CD14-positive monocyte (primary cell): ENCODE results near the gene MIA3. TPM values are rescaled to one million over a fixed set of nuclear protein-coding genes. Genes with fewer than 3 reads are reported as not detected.
A peak's percentile ranks its signal among the peaks of the same experiment; 100 is the strongest.

ENCODE experiments used
- DNase-seq, 3 donors: peaks; one replicate each; pipeline ENCODE4 v3.0.0-alpha.2; 2011 to 2022
- H2AFZ ChIP-seq: 2 replicates; pipeline ENCODE4 v1.6.0; 2012; ENCODE audit warnings: mild to moderate bottlenecking, low read depth, low read length, inconsistent platforms; ENCODE audit not compliant: insufficient read depth, poor library complexity, severe bottlenecking
- H3K27ac ChIP-seq, 2 donors: 1 replicate in 1 of 2; 2 replicates in 1 of 2; pipeline ENCODE4 v1.5.1; 2012 to 2013; ENCODE audit warnings: low read length in 2 of 2, control low read depth in 1 of 2, inconsistent platforms in 1 of 2, low read depth in 1 of 2, mild to moderate bottlenecking in 1 of 2
- H3K27me3 ChIP-seq, 2 donors: one replicate each; pipeline versions ENCODE4 v1.6.0 to v1.6.1; 2011 to 2013; ENCODE audit warnings: low read length in 2 of 2; ENCODE audit not compliant: control insufficient read depth in 2 of 2, insufficient read depth in 2 of 2
- H3K36me3 ChIP-seq, 2 donors: replicated peaks in 1 of 2; 1 replicate in 1 of 2; 2 replicates in 1 of 2; pipeline versions ENCODE4 v1.5.1 to v1.6.1; 2012 to 2013; ENCODE audit warnings: low read length in 2 of 2, control low read depth in 1 of 2, inconsistent platforms in 1 of 2, mild to moderate bottlenecking in 1 of 2; ENCODE audit not compliant: insufficient read depth in 2 of 2, control insufficient read depth in 1 of 2
- H3K4me1 ChIP-seq, 2 donors: 1 replicate in 1 of 2; 2 replicates in 1 of 2; pipeline versions ENCODE4 v1.5.1 to v1.6.1; 2012 to 2013; ENCODE audit warnings: low read length in 2 of 2, control low read depth in 1 of 2, inconsistent platforms in 1 of 2, mild to moderate bottlenecking in 1 of 2, moderate library complexity in 1 of 2; ENCODE audit not compliant: insufficient read depth in 2 of 2, control insufficient read depth in 1 of 2
- H3K4me2 ChIP-seq: replicated peaks from 2 replicates; pipeline ENCODE3; 2012; ENCODE audit warnings: low read length, moderate library complexity, mild to moderate bottlenecking; ENCODE audit not compliant: poor library complexity, severe bottlenecking; ENCODE audit errors: extremely low read depth
- H3K4me3 ChIP-seq, 3 experiments: fragments of 200-600 bp in 1 of 3; sonication (generic) in 1 of 3; replicated peaks in 1 of 3; 1 replicate in 2 of 3; 2 replicates in 1 of 3; pipeline ENCODE4 v1.5.1; 2011 to 2013; ENCODE audit warnings: low read length in 3 of 3, mild to moderate bottlenecking in 3 of 3, control low read depth in 2 of 3, low read depth in 2 of 3, inconsistent platforms in 1 of 3, moderate library complexity in 1 of 3
- H3K79me2 ChIP-seq: 2 replicates; pipeline ENCODE4 v1.6.0; 2012; ENCODE audit warnings: mild to moderate bottlenecking, control low read depth, inconsistent platforms, low read length, moderate library complexity; ENCODE audit not compliant: insufficient read depth
- H3K9ac ChIP-seq: 2 replicates; pipeline ENCODE4 v1.6.0; 2017; ENCODE audit warnings: low read length, mild to moderate bottlenecking; ENCODE audit not compliant: insufficient read depth, poor library complexity, severe bottlenecking
- H3K9me3 ChIP-seq, 2 donors: replicated peaks in 1 of 2; 1 replicate in 1 of 2; 2 replicates in 1 of 2; pipeline versions ENCODE4 v1.5.1 to v1.6.1; 2012 to 2013; ENCODE audit warnings: low read length in 2 of 2, control low read depth in 1 of 2; ENCODE audit not compliant: control insufficient read depth in 1 of 2, insufficient read depth in 1 of 2
- H4K20me1 ChIP-seq: 2 replicates; pipeline ENCODE4 v1.6.0; 2012; ENCODE audit warnings: mild to moderate bottlenecking, low read length, control low read depth, moderate library complexity; ENCODE audit not compliant: insufficient read depth
- H3K27ac Mint-ChIP-seq, 7 donors: one replicate each; pipeline ENCODE4 v1.8.0; 2020; ENCODE audit warnings: mild to moderate bottlenecking in 7 of 7, mixed read lengths in 7 of 7, moderate library complexity in 6 of 7, inconsistent platforms in 2 of 7
- H3K27me3 Mint-ChIP-seq, 3 donors: one replicate each; pipeline ENCODE4 v1.8.0; 2021 to 2022; ENCODE audit warnings: low read depth in 3 of 3, mild to moderate bottlenecking in 3 of 3, mixed read lengths in 3 of 3, moderate library complexity in 3 of 3, inconsistent platforms in 1 of 3
- H3K36me3 Mint-ChIP-seq, 2 donors: one replicate each; pipeline ENCODE4 v1.8.0; 2020; ENCODE audit warnings: mixed read lengths in 2 of 2, inconsistent platforms in 1 of 2, mild to moderate bottlenecking in 1 of 2
- H3K4me1 Mint-ChIP-seq: one replicate; pipeline ENCODE4 v1.8.0; 2020; ENCODE audit warnings: mild to moderate bottlenecking, mixed read lengths
- H3K4me3 Mint-ChIP-seq, 2 donors: one replicate each; pipeline ENCODE4 v1.8.0; 2020; ENCODE audit warnings: mild to moderate bottlenecking in 2 of 2, mixed read lengths in 2 of 2, moderate library complexity in 1 of 2
- H3K9me3 Mint-ChIP-seq, 7 donors: one replicate each; pipeline ENCODE4 v1.8.0; 2020 to 2022; ENCODE audit warnings: mixed read lengths in 7 of 7, mild to moderate bottlenecking in 6 of 7, moderate library complexity in 6 of 7, inconsistent platforms in 2 of 7
- WGBS: methylation state at CpG from one replicate; pipeline ENCODE4 v1.1.5; 2013; ENCODE audit warnings: missing lambda C conversion rate; ENCODE audit not compliant: insufficient coverage; 5-methylcytosine and 5-hydroxymethylcytosine counted together
- intact Hi-C, 2 donors: fragments of 100-400 bp; cut with micrococcal nuclease; formaldehyde crosslinking; loops; one replicate each; pipeline versions ENCODE4 v1.15.0 to v1.15.1; 2023
- polyA plus RNA-seq, 3 donors: library from polyadenylated mRNA; depleted of rRNA in 1 of 3; unstranded in 2 of 3; stranded (reverse) in 1 of 3; fragments of 300-500 nt in 2 of 3; fragments of >200 nt in 1 of 3; fragmentation: Illumina TruSeq in 2 of 3; gene quantifications; 1 replicate in 2 of 3; 2 replicates in 1 of 3; pipeline ENCODE4 v1.2.3, GENCODE V29; 2012 to 2021
- TF ChIP-seq, protein P1 (sequence below): fragments of 200-600 bp; IDR thresholded peaks from one replicate; pipeline ENCODE4 v1.8.0; 2022; ENCODE audit warnings: antibody characterized with exemption, mild to moderate bottlenecking

MIA3 gene
- polyA plus RNA-seq, 3 donors = 19.8 to 37.1 (median 36.6) TPM

DNA sequence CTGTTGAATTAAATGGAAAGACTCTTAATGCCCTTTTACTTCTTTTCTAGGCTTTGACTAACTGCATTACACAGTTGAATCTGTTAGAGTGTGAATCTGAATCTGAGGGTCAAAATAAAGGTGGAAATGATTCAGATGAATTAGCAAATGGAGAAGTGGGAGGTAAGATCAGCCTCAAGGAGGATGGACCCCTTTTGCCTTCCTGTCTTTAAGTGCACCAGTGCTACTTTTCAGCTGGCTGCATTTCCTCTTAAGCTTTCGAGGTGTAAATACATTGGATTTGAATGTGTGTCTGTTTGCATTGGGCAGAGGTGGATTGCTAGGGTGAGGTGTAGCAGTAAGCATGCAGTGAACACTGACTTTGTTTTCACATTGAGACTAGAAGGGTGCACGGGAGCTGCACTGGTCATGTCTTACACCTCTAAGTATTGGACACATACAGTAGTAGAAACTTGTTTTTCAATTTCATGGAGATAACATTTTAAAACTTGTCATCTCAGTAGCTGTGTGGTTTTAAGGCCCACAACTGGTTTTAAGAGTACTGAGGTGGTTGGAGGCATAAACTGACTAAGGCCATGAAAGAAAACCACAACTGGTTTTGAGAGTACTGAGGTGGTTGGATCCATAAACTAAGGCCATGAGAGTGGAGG lies 35.4 kb downstream of the MIA3 start:
- no peak overlapping the region for H3K4me3 ChIP-seq
- no peaks in the 10 kb centered on the region for H3K27me3 Mint-ChIP-seq
- peaks cover 73 to 88% of the 10 kb centered on the region in 2 donors for H3K36me3 ChIP-seq
- no peaks in the 10 kb centered on the region for H3K27me3 ChIP-seq
- H3K36me3 Mint-ChIP-seq = peaks cover 73 to 85% of the 10 kb centered on the region in 2 donors
- H2AFZ ChIP-seq = no peak overlapping the region
- H3K4me1 ChIP-seq = peaks cover 14 to 16% of the 10 kb centered on the region in 2 donors
- no peaks in the 10 kb centered on the region for H3K9me3 ChIP-seq
- peak overlapping the region in 1 of 2 donors; percentile 80 for H3K27ac ChIP-seq
- no peak for DNase-seq
- H4K20me1 ChIP-seq = no peaks in the 10 kb centered on the region
- H3K27ac Mint-ChIP-seq = peak overlapping the region in 4 of 7 donors; percentile 24 to 71 (median 41)
- H3K9me3 Mint-ChIP-seq = no peaks in the 10 kb centered on the region
- TF ChIP-seq, protein P1, sequence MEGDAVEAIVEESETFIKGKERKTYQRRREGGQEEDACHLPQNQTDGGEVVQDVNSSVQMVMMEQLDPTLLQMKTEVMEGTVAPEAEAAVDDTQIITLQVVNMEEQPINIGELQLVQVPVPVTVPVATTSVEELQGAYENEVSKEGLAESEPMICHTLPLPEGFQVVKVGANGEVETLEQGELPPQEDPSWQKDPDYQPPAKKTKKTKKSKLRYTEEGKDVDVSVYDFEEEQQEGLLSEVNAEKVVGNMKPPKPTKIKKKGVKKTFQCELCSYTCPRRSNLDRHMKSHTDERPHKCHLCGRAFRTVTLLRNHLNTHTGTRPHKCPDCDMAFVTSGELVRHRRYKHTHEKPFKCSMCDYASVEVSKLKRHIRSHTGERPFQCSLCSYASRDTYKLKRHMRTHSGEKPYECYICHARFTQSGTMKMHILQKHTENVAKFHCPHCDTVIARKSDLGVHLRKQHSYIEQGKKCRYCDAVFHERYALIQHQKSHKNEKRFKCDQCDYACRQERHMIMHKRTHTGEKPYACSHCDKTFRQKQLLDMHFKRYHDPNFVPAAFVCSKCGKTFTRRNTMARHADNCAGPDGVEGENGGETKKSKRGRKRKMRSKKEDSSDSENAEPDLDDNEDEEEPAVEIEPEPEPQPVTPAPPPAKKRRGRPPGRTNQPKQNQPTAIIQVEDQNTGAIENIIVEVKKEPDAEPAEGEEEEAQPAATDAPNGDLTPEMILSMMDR = no peak
- intact Hi-C loops = no loop called here
- no peak overlapping the region for H3K9ac ChIP-seq
- peaks cover 4% of the 10 kb centered on the region for H3K79me2 ChIP-seq
- WGBS = no CpG with 5 or more reads among the region's 2 CpGs
- no peak overlapping the region for H3K4me2 ChIP-seq
- H3K4me3 Mint-ChIP-seq = no peak overlapping the region
- H3K4me1 Mint-ChIP-seq = peaks cover 14% of the 10 kb centered on the region

DNA sequence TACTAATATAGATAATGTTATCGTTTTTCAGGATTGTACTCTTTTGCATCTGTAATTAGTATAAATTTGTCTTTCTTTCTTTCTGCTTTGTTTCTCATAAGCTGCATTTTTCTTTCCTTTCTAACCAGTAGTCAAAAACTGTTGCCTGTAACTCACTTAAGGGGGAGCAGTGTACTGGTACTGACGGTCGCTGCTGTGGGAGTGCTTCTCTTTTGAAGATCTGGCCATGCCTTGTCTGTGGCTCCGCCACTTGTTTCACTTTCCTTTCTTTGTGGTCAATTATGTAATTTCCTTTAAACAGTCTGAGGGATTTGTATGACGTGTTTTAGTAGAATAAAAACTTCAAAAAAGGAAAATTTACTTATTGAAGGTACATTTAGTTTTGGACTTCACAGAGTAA lies 37.0 kb downstream of the MIA3 start:
- H3K9me3 ChIP-seq = no peaks in the 10 kb centered on the region
- H4K20me1 ChIP-seq = no peaks in the 10 kb centered on the region
- TF ChIP-seq, protein P1 = no peak
- peak; percentile 67 to 82 (median 80) for DNase-seq
- H3K4me3 ChIP-seq = peak overlapping the region; percentile 2 to 65 (median 40)
- WGBS = no CpG with 5 or more reads among the region's 5 CpGs
- H3K9ac ChIP-seq = peak overlapping the region; percentile 22
- peaks cover 82 to 91% of the 10 kb centered on the region in 2 donors for H3K36me3 Mint-ChIP-seq
- peak overlapping the region; percentile 63 to 87 for H3K4me3 Mint-ChIP-seq
- peaks cover 14 to 16% of the 10 kb centered on the region in 2 donors for H3K4me1 ChIP-seq
- H3K36me3 ChIP-seq = peaks cover 76 to 88% of the 10 kb centered on the region in 2 donors
- intact Hi-C loops = loop anchor here in 1 of 2 donors (5.0 kb wide), 1 partner anchor 57 kb away; the partner anchor contains the start of genes AIDA and BROX
- H2AFZ ChIP-seq = no peak overlapping the region
- no peaks in the 10 kb centered on the region for H3K9me3 Mint-ChIP-seq
- H3K4me2 ChIP-seq = peak overlapping the region; percentile 64
- peaks cover 14% of the 10 kb centered on the region for H3K4me1 Mint-ChIP-seq
- H3K27ac ChIP-seq = peak overlapping the region; percentile 28 to 80
- H3K27me3 ChIP-seq = no peaks in the 10 kb centered on the region
- peak overlapping the region; percentile 89 to 95 (median 90) for H3K27ac Mint-ChIP-seq
- peaks cover 4% of the 10 kb centered on the region for H3K79me2 ChIP-seq
- H3K27me3 Mint-ChIP-seq = no peaks in the 10 kb centered on the region
